Small intestine (tissue), 7 donors: Measurements from ENCODE around the gene SLC38A8. TPM values are rescaled to one million over a fixed set of nuclear protein-coding genes. Genes with fewer than 3 reads are reported as not detected.

Experiments used
- DNase-seq, 2 donors: peaks; one replicate each; pipeline versions ENCODE4 v3.0.0 to v3.0.0-alpha.2; 2013
- FAIRE-seq: peaks from 2 replicates; lab custom pipeline; 2012; peaks lifted over from hg19 to GRCh38; lab: Jason Lieb, UNC
- H3K27ac ChIP-seq, 3 donors: one replicate each; pipeline ENCODE4 v1.5.1; 2013; ENCODE audit warnings: low read length in 2 of 3, mild to moderate bottlenecking in 2 of 3, control low read depth in 1 of 3, inconsistent platforms in 1 of 3, low read depth in 1 of 3, moderate library complexity in 1 of 3
- H3K27me3 ChIP-seq, 3 donors: one replicate each; pipeline ENCODE4 v1.6.1; 2013; ENCODE audit warnings: low read length in 3 of 3, inconsistent platforms in 1 of 3; ENCODE audit not compliant: control insufficient read depth in 3 of 3, insufficient read depth in 3 of 3
- H3K36me3 ChIP-seq, 3 donors: one replicate each; pipeline ENCODE4 v1.6.1; 2013; ENCODE audit warnings: low read length in 3 of 3, inconsistent platforms in 1 of 3, low read depth in 1 of 3, mild to moderate bottlenecking in 1 of 3, moderate library complexity in 1 of 3; ENCODE audit not compliant: control insufficient read depth in 3 of 3, insufficient read depth in 2 of 3
- H3K4me1 ChIP-seq, 3 donors: one replicate each; pipeline ENCODE4 v1.6.1; 2013; ENCODE audit warnings: low read length in 2 of 3, inconsistent platforms in 1 of 3, low read depth in 1 of 3, mild to moderate bottlenecking in 1 of 3, moderate library complexity in 1 of 3; ENCODE audit not compliant: control insufficient read depth in 3 of 3, insufficient read depth in 2 of 3
- H3K4me3 ChIP-seq, 3 donors: one replicate each; pipeline ENCODE4 v1.5.1; 2013; ENCODE audit warnings: low read length in 3 of 3, control low read depth in 1 of 3, inconsistent platforms in 1 of 3, low read depth in 1 of 3, mild to moderate bottlenecking in 1 of 3, moderate library complexity in 1 of 3
- H3K9me3 ChIP-seq, 2 donors: one replicate each; pipeline ENCODE4 v1.6.1; 2013; ENCODE audit warnings: low read depth in 1 of 2, low read length in 1 of 2; ENCODE audit not compliant: control insufficient read depth in 2 of 2, insufficient read depth in 1 of 2
- WGBS, 3 donors: extraction: QIAGEN DNeasy Blood & Tissue Kit; methylation state at CpG; one replicate each; pipeline ENCODE4 v1.1.7; 2013; 5-methylcytosine and 5-hydroxymethylcytosine counted together
- polyA plus RNA-seq, 4 donors: library from polyadenylated mRNA; stranded (reverse) in 3 of 4; unstranded in 1 of 4; fragments of 200-250 nt in 3 of 4; fragments of 120-200 nt in 1 of 4; gene quantifications; one replicate each; pipeline versions ENCODE4 v1.2.1 to v1.2.3, GENCODE V29; 2013
- donor health status: healthy with polysubstance abuse.
- donor health status: control.
- donor health status: control.
- donor health status: Bipolar disorder and iron deficiency.
- donor health status: healthy.

SLC38A8 gene
- polyA plus RNA-seq, 4 donors, result 0.33 TPM; not detected in 3

- peaks cover 0 to 11% of the 10 kb centered on the region in 2 donors for H3K9me3 ChIP-seq
- DNase-seq (no peak), FAIRE-seq (no peak)
- 50 to 72% (median 56%) methylated on average over 14 of the region's 14 CpGs for WGBS, 3 donors
- peaks cover 0 to 3% (median 0%) of the 10 kb centered on the region in 3 donors for H3K27me3 ChIP-seq
- no peaks in the 10 kb centered on the region for H3K4me1 ChIP-seq
- H3K4me3 ChIP-seq, result no peak overlapping the region
- no peak overlapping the region for H3K27ac ChIP-seq
- H3K36me3 ChIP-seq, result no peaks in the 10 kb centered on the region
These were observed 27.8 kb downstream of the SLC38A8 start for GRCh38 chr16:84014570-84015327.

GRCh38 chr16:84013787-84014569 lies 28.6 kb downstream of the SLC38A8 start:
- WGBS, 3 donors, result 1 to 12% (median 6%) methylated on average over 14 of the region's 14 CpGs
- Histone ChIP-seq H3K27ac (no peak overlapping the region), H3K9me3 (peaks cover 0 to 8% of the 10 kb centered on the region in 2 donors), H3K4me1 (no peaks in the 10 kb centered on the region), H3K27me3 (peaks cover 0 to 3% (median 0%) of the 10 kb centered on the region in 3 donors), H3K4me3 (no peak overlapping the region), H3K36me3 (no peaks in the 10 kb centered on the region)
- FAIRE-seq, result no peak
- DNase-seq, result peak; percentile 89 to 99

GRCh38 chr16:84009282-84009681 lies 33.3 kb downstream of the SLC38A8 start:
- H3K27ac ChIP-seq, result no peak overlapping the region
- DNase-seq (no peak), FAIRE-seq (no peak)
- H3K4me1 ChIP-seq, result no peaks in the 10 kb centered on the region
- H3K4me3 ChIP-seq, result no peak overlapping the region
- H3K9me3 ChIP-seq, result peaks cover 0 to 3% of the 10 kb centered on the region in 2 donors
- H3K36me3 ChIP-seq, result no peaks in the 10 kb centered on the region
- H3K27me3 ChIP-seq, result peaks cover 0 to 3% (median 1%) of the 10 kb centered on the region in 3 donors
- 69 to 89% (median 83%) methylated on average over 6 of the region's 6 CpGs for WGBS, 3 donors

GRCh38 chr16:84007965-84008364 lies 34.6 kb downstream of the SLC38A8 start:
- FAIRE-seq, result no peak
- peaks cover 0 to 4% (median 0%) of the 10 kb centered on the region in 3 donors for H3K27me3 ChIP-seq
- H3K36me3 ChIP-seq, result no peaks in the 10 kb centered on the region
- no peak overlapping the region for H3K4me3 ChIP-seq
- no peaks in the 10 kb centered on the region for H3K9me3 ChIP-seq
- H3K27ac ChIP-seq, result no peak overlapping the region
- no peaks in the 10 kb centered on the region for H3K4me1 ChIP-seq
- 67 to 76% (median 75%) methylated on average over 8 of the region's 8 CpGs for WGBS, 3 donors
- no peak for DNase-seq

- Histone ChIP-seq H3K36me3 (no peaks in the 10 kb centered on the region), H3K27me3 (peaks cover 0 to 4% (median 0%) of the 10 kb centered on the region in 3 donors), H3K4me3 (no peak overlapping the region), H3K27ac (no peak overlapping the region), H3K4me1 (no peaks in the 10 kb centered on the region), H3K9me3 (no peaks in the 10 kb centered on the region)
- DNase-seq, result no peak
- no peak for FAIRE-seq
- 73 to 79% (median 79%) methylated on average over 4 of the region's 4 CpGs for WGBS, 3 donors
These were observed 35.1 kb downstream of the SLC38A8 start for GRCh38 chr16:84007520-84007919.

- H3K27me3 ChIP-seq, result peaks cover 0 to 4% (median 0%) of the 10 kb centered on the region in 3 donors
- H3K27ac ChIP-seq, result no peak overlapping the region
- no peaks in the 10 kb centered on the region for H3K4me1 ChIP-seq
- 59 to 73% (median 73%) methylated on average over 5 of the region's 5 CpGs for WGBS, 3 donors
- DNase-seq (no peak), FAIRE-seq (no peak)
- no peak overlapping the region for H3K4me3 ChIP-seq
- no peaks in the 10 kb centered on the region for H3K36me3 ChIP-seq
- no peaks in the 10 kb centered on the region for H3K9me3 ChIP-seq
These were observed 37.2 kb downstream of the SLC38A8 start for GRCh38 chr16:84005391-84005790.

GRCh38 chr16:84004442-84004841 lies 38.2 kb downstream of the SLC38A8 start:
- no peak overlapping the region for H3K27ac ChIP-seq
- H3K36me3 ChIP-seq, result no peaks in the 10 kb centered on the region
- DNase-seq (no peak), FAIRE-seq (no peak)
- peaks cover 0 to 4% (median 0%) of the 10 kb centered on the region in 3 donors for H3K27me3 ChIP-seq
- no peak overlapping the region for H3K4me3 ChIP-seq
- WGBS, 3 donors, result 79 to 80% (median 79%) methylated on average over 7 of the region's 7 CpGs
- H3K4me1 ChIP-seq, result no peaks in the 10 kb centered on the region
- H3K9me3 ChIP-seq, result no peaks in the 10 kb centered on the region

- FAIRE-seq, result no peak
These were observed 39.6 kb downstream of the SLC38A8 start for GRCh38 chr16:84003038-84003437.

More at GRCh38 chr16:84003038-84003437, 39.6 kb downstream of the SLC38A8 start:
- Histone ChIP-seq H3K4me1 (no peaks in the 10 kb centered on the region), H3K27me3 (peaks cover 0 to 4% (median 0%) of the 10 kb centered on the region in 3 donors), H3K27ac (no peak overlapping the region), H3K9me3 (no peaks in the 10 kb centered on the region), H3K36me3 (no peaks in the 10 kb centered on the region), H3K4me3 (no peak overlapping the region)
- 82 to 86% (median 83%) methylated on average over 12 of the region's 12 CpGs for WGBS, 3 donors
- DNase-seq, result no peak
